Measurements from ENCODE around the gene PLET1.
A peak's percentile ranks its signal among the peaks of the same experiment; 100 is the strongest.

Gene PLET1

DNA sequence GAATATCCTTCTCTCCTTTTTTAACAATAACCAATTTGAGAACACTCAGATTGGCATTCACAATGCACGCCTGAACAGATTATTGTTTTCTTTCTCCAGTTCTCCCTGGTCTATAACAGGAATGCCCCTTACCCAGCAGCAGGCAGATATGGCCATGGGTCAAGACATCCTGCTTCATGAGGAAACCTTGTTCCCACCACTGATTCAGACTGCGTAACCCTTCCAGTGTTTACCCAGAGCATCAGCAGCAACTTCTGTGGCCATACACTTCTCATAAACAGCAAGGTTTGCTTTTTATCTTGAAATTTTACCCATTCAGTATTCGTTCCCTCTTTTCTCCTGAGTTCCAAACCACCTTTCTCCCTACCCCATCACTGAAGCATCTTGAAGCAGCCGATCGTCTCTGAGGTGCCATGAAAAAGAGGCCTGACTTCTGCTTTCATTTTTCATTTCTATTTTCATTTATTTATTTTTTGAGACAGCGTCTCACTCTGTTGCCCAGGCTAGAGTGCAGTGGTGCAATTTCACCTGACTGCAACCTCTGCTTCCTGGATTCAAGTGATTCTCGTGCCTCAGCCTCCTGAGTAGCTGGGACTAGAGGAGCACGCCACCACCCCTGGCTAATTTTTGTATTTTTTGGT, 24.8 kb downstream of the PLET1 start:
- DNase-seq: no peak

DNA sequence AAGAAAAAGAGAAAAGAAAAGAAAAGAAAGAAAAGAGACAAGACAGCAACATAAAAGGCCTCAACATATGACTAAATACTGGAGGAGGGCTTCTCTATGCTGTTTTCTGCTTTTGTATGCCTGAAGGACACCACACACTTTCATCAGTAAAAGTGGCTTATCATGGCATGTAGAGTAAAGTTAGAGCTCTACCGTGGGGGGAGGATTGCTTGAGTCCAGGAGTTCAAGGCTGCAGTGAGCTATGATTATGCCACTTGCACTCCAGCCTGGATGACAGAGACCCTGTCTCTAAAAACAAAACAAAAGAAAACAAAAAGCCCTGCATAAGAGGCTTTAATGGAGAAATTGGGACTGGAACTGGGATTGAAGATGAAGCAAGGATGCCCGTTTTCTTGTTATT, 28.7 kb downstream of the PLET1 start:
- DNase-seq: no peak

DNA sequence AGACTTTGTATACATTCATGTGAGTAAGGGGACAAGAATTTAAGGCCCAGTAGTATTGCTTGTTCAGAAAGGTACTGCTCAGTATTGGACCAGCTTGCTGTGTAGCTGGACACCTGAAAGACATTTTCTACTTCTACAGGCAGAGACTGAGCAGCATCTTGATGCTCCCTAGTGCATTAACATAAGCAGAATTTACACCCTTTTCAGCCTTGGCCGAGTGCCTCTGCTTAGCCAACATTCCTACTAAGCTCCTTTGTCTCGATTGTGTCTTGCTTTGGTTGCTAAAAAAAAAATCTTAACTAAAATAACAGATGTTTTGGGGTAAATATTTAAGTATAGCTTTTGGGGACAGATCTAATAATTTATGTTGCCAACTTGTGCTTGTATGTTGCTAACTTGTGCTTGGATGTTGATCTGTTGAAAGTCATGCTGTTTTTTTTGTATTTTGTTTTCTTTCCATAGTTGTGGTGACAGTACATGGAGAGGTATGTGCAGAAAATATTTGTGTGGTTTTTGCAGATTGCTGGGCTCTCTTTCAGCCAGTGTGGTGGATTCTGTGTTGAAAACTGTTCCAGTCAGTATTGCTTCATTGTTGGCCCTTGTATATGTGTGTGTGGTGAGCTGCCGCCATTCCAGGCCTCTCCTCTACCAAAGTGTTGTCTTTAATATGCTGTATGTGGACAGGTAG, 30.8 kb downstream of the PLET1 start:
- peak; percentile 68 for DNase-seq

DNA sequence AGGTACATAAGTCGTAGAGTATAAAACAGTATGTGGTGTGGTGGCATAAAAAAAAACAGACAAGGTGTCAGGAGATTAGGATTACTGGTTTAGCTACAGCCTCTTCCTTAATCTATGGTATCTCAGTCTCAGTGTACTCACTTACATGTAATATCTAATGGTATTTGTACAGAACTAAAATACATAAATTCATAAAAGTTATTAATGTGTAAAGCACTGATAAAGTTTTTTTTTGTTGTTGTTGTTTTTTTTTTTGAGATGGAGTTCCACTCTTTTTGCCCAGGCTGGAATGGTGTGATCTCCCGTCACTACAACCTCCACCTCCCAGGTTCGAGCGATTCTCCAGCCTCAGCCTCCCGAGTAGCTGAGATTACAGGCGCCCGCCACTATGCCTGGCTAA, 31.5 kb downstream of the PLET1 start:
- DNase-seq: no peak

DNA sequence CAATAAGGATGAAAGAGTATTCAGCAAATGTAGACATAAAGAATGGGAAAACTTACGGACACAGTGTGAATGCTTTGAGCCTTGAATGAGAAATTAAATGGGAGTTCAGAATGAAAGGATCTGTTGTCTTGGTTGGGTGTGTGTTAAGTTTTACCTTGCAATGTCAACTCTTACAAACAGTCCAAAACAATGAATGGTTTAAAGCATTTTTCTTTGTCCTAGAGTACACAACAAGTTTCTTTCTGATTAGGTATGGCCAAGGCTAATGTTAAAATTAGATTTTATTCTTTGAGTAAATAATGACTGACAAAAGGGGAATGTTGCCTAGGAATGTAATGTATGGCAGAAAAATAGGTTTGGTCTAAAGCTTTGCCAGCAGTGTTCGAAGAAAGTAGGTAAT, 32.0 kb downstream of the PLET1 start:
- DNase-seq: no peak

DNA sequence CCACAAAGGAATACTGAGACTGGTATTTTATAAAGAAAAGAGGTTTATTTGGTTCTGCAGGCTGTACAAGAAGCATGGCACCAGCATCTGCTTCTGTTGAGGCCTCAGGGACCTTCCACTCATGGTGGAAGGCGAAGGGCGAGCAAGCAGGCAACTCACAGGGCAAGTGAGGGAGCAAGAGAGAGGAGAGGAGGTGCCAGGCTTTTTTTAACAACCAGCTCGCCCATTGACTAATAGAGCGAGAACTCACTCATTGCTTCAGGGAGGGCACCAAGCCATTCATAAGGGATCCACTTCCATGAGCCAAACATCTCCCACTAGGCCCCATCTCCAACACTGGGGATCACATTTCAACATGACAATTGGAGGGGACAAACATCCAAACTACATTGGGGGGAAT, 33.2 kb downstream of the PLET1 start:
- DNase-seq: no peak

DNA sequence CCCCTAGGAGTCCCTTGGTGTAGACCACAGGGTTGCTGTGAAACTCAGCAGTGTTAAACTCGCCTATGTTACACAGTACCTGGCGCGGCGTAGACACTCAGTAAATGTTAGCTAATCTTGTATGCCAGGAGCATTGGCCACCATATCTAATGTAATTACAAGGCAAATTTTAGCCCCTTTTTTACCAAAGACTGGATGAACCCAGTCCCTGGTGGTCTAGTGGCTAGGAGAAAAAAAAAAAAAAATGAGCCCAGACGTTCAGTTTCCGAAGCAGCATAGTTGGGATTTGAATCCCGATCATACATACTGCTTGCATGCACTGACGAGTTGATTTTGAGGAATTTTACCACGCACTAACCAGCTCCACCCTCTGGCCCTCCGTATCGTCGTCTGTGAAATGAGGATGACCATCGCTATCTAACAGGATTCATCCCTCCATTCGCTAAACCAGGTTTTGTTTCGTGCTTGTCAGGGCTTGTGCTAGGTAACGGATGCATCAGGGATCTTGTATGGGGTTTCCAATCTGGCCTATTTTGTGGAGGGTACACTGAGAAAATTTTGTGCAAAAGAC, 33.7 kb downstream of the PLET1 start:
- DNase-seq: peak; percentile 36

DNA sequence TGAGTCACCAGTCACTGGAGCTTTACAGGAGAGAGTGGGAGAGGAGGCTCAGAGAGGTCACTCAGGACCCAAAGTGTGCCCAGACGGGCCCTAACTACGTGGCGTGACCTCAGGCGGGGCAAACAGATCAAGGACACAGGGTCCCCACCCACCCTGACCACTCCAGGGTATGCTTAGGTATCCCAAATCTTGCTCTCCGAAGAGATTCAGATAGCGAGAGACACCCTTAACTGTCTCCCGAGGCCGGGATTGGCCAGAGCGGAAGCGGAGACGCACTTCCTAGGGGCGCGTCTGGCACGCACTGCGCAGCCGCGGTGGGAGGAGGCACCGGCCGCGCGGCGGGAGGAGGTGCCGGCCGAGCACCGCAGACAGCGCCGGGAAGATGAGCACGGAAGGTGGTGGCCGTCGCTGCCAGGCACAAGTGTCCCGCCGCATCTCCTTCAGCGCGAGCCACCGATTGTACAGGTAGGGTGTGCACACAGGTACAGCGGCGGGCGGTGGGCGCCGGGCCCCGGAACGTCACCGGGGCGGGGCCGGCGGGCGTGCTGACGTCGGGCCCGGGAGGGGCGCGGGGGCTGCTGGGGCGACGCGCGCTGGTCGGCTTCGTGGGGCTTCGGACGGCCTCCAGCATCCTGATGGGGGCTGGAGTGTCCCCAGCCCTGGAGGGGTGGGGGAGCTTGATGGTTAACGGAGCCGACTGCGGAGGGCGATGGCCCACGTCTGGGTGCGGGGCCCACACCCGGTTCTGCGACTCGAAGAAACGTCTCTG, 34.4 kb downstream of the PLET1 start, which contains the start of gene PTS:
Gene PTS, plus strand, starts transcription at position 367 of the 769 bp plus-strand sequence. Its CDS starts 16 bp downstream, at position 383.
- DNase-seq: peak; percentile 91

DNA sequence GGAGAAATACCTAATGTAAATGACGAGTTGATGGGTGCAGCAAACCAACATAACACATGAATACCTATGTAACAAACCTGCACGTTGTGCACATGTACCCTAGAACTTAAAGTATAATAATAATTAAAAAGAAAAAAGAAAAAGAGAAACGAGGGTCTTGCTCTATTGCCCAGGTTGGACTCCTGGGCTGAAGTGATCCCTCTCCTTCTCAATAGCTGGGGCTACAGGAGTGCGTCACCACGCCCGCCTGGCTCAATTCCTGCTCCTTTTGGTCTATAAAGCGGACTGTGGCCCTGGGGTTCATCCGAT, 35.0 kb downstream of the PLET1 start:
- DNase-seq: peak; percentile 88

DNA sequence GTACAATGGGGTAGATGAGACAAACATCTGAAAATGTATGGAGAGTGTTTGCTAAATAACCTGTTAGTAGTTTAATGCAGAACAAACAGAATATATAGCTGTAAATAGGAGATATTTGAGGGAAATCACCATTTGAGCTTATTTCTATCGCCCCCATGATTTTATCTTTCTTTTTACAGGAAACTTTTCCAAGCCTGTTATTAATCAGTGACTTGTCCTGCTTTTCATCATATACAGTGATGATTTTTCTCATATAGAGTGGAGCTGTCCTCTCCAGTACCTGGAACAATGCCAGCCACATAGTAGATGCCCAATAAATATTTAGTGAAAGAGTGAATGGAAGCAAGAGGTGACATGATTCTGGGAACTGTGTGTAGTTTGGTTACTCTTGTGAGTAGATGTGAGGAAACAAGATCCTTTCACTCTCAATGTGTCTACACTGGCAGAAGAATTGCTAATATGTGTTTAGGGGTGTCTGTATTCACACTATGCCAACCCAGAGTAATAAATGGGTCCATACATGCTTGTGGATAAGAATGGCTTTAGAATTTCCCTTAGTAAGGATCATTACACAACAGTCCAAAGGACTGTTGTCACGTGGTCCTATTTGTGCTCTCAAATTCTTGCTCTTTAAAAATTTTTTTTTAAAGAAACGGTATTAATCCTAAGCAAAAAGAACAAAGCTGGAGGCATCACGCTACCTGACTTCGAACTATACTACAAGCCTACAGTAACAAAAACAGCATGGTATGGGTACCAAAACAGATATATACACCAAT, 36.7 kb downstream of the PLET1 start:
- DNase-seq: no peak

DNA sequence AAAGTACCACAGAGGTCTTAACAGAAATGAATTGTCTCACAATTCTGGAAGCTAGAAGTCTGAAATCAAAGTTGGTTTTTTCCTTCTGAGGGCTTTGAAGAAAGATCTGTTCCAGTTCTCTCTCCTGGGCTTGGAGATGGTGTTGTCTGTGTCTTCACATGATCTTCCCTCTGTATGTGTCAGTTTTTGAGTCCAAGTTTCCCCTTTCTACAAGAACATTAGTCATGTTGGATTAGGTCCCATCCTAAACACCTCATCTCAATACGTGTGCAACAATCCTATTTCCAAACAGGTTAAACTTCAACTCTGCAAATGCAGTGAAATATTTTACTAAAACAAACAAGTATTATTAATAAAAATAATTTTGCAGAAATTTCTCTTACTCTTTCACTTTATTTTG, 37.5 kb downstream of the PLET1 start:
- DNase-seq: no peak

DNA sequence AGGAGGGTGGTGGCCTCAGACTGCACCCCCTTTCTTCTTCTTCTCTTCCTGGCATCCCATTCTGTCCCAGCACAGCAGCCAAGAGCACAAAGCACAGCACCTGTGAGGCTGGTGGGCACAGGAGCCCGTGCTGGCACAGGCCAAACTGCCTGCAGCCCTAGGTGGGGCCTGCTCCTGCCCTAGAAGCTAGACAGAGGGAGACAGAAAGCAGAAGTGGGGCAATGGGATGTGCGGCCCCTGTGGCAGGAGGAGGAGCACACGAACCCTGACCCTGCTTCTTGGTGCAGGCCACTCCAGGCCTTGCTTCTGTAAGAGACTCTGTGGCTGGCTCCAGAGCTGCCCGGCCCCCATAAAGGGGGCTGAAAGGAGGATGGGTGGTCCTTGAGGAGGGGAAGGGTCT, 38.4 kb downstream of the PLET1 start:
- no peak for DNase-seq

DNA sequence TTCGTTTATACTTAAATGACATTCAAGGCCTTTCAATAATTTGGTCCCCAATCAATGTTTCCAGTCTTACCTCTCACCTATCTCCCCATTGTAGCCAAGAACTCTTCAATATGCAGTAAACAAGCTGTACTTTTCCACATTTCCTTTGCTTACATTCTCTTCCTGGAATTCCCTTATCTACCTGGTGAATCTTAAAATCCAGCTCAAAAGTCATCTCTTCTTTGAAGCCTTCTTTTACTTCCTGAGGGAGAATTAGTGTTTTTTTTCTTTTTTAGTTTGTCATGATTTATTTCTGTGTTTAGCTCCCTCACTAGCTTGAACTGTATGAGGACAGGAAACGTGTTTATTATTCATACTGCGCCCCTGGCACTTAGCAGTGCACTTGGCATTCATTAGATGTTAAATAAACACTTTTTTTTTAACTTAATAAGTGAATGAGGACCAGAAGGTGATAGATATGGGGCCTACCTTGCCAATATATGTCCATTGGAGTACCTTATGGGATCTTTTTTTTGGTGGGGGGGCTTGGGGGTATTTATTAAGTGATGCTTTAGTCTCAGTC, 39.3 kb downstream of the PLET1 start:
- peak; percentile 20 for DNase-seq

DNA sequence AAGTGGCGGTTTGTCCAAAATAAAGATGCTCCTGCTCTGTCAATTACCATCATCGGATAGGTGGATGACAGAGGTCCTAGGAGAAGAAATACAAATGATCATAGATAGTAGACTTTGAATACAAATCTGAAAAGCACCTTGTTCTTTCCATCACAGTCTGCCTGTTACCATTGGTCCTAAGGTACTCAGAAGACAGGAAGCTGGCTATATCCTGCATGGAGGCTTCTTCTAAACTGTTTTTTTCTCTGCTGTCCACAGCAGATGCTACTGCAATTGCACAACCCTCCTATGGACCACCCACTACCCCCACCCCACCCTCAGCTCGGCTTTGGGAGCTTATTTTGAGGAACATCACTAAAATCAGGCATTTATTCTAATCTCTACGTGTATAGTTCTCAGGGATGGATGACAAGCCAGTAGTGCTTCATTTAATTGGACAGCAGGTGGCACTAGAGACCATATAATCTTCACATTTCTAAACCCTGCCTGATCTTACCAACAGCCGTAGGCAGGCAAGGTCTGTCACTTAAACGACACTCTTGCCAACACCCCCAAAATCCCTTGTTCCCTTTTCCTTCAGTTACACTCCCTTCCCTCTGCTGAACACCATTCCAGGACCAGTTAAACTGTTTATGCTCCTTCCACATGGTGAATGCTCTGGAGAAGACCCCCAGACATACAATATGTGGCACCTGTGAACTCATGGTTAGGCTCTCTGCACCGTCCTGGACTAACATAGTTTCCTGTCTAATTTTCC, 41.0 kb downstream of the PLET1 start:
- peak; percentile 76 for DNase-seq

DNA sequence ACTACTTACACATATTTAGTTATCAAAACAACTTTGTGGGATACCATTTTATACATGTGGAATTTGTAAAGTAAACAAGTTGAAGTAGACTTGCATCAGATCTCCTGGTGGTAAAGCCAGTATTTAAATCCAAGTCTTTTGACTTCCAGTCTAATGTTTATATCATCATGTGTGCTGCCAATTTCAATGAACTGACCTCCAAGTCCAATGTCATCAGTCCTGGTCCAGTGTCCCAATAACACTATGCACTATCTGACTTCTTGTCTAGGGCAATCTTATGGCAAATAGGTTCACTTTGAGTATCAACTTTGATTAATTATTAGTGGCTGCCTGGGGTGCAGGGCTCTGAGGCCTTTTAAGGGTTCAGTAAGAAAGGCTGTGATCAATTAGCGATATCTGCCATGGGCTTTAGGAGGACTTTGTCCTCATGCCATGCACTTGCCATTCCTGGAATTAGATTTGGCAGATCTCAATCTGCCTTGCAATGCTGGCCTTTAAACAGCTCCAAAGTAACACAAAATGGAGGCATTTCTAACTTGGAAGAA, 44.0 kb downstream of the PLET1 start:
- DNase-seq: peak; percentile 47

DNA sequence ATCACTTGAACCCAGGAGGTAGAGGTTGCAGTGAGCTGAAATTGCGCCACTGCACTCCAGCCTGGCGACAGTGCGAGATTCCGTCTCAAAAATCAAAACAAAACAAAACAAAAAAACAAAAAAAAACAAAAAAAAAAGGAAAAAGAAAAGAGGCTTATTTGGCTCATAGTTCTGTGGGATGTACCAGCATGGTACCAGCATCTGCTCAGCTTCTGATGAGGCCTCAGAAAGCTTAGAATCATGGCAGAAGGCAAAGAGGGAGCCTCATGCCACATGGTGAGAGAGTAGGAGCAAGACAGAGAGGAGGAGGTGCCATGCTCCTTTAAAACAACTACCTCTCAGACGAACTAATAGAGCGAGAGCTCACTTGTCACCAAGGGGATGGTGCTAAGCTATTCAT, 45.0 kb downstream of the PLET1 start:
- no peak for DNase-seq

DNA sequence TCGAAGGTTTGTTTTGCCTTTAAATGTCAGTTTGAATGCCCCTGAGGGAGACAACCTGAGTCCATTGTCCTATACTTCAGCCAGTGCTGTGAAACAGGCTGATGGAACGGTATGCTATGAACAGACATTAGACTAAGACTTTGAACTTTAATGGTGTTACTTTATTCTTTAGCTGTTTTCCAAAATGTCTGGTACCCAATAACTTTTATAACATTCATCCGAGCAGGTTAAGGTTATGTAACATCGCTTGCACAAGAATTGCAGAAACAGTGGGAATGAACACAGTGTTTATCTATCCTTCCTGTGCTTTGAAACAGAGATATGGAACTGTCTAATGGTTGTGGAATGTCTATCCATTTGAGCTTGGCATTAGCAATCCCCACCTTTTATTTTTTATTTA, 46.9 kb downstream of the PLET1 start:
- DNase-seq: peak; percentile 13

DNA sequence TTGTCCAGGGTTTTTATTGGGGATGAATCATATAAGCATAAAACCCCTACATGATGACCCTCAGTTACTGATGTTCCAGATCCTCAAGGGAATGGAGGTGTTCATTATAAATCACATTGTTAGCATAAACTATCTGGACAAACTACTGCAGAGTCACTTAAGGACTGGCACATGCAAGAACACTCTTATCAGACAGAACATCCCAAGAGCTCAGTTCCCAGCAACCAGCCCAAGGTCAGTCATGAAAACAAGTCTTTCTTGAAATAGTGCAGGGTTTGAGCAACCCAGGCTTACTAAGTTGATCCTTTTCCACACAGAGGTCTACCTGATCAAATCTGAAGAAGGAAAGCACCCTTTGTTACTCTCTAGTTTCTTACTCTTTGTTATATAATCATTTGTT, 48.0 kb downstream of the PLET1 start:
- DNase-seq: no peak

DNA sequence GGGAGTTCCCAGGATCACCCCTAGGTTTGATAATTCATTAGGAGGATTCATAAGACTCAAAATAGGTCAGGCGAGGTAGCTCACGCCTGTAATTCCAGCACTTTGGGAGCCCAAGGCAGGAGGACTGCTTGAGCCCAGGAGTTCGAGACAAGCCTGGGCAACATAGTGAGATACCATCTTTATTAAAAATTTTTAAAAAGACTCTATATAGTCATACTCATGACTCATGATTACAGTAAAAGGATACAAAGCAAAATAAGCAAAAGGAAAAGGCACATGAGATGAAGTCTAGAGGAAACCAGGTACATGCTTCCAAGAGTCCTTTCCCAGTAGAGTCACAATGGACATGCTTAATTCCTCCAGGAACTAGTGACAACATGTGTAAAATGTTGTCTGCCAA, 48.4 kb downstream of the PLET1 start:
- DNase-seq: no peak

DNA sequence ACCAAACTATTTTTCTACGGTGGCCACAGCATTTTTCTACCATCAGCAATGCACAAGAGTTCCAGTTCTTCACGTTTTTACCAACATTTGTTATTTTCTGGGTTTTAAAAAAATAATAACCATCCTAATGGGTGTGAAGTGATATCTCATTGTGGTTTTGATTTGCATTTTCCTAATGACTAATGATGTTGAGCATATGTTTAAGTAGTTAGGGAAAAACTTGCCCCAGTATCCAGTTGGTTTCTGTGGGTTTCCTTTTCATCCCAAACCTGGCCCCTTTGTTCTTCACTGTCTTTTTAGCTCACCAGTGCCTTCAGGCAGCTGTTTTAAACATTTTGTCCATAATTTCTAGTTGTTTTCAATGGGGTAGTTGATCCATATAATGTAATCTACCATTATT, 49.1 kb downstream of the PLET1 start:
- no peak for DNase-seq

DNA sequence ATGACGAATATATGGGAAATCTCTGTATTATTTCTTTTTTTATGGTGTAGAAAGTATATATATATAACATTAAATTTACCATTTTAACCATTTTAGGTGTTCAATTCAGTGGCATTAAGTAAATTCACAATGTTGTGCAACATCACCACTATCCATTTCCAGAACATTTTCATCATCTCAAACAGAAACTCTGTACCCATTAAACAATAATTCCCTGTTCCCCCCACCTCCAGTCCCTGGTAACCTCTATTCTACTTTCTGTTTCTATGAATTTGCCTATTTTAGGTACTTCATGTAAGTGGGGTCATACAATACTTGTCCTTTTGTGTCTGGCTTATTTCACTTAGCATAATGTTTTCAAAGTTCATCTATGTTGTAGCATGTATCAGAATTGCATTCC, 49.8 kb downstream of the PLET1 start:
- no peak for DNase-seq

DNA sequence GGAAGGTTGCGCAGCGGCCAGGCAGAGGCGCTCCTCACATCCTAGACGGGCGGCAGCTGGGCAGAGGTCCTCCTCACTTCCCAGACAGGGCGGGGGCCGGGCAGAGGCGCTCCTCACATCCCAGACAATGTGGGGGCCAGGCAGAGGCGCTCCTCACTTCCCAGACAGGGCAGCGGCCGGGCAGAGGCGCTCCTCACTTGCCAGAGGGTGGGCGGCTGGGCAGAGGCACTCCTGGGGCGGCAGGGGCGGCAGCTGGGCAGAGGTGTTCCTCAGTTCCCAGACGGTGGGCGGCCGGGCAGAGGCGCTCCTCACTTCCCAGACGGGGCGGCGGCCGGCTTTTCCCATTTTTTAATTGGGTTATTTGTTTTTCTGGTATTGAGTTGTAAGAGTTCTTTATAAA, 54.6 kb downstream of the PLET1 start:
- no peak for DNase-seq
